Nephron (organoid): Measurements from ENCODE around the gene MAPK6.

ENCODE experiments used
- H3K27ac Mint-ChIP-seq, 3 experiments: 2 replicates each; pipeline ENCODE4 v1.8.0; 2020; ENCODE audit warnings: mixed read lengths in 3 of 3, mild to moderate bottlenecking in 2 of 3, moderate library complexity in 1 of 3
- H3K27me3 Mint-ChIP-seq: 2 replicates; pipeline ENCODE4 v1.8.0; 2021; ENCODE audit warnings: low read depth, mild to moderate bottlenecking, moderate library complexity, mixed read lengths
- H3K36me3 Mint-ChIP-seq: 2 replicates; pipeline ENCODE4 v1.8.0; 2020; ENCODE audit warnings: low read depth, mixed read lengths
- H3K4me1 Mint-ChIP-seq: 2 replicates; pipeline ENCODE4 v1.8.0; 2020; ENCODE audit warnings: mixed read lengths
- H3K4me3 Mint-ChIP-seq, 3 experiments: 2 replicates each; pipeline ENCODE4 v1.8.0; 2020; ENCODE audit warnings: mild to moderate bottlenecking in 3 of 3, mixed read lengths in 3 of 3, moderate library complexity in 2 of 3
- H3K9me3 Mint-ChIP-seq: 2 replicates; pipeline ENCODE4 v1.8.0; 2020; ENCODE audit warnings: mixed read lengths
- CTCF ChIP-seq, 3 experiments: fragments of 200-600 bp; sonication (generic); IDR thresholded peaks; one replicate each; pipeline ENCODE4 v1.5.0; 2021; ENCODE audit warnings: antibody characterized with exemption in 3 of 3; ENCODE audit not compliant: unreplicated experiment in 3 of 3

MAPK6 gene

GRCh38 chr15:52008359-52008697 is 10.7 kb upstream of the MAPK6 start:
- Mint-ChIP-seq H3K27ac (no peak overlapping the region), H3K36me3 (no peaks in the 10 kb centered on the region), H3K4me3 (no peak overlapping the region), H3K4me1 (peaks cover 7% of the 10 kb centered on the region), H3K27me3 (no peaks in the 10 kb centered on the region), H3K9me3 (no peaks in the 10 kb centered on the region)
- TF ChIP-seq CTCF (IDR thresholded peaks at IDR 0.05; ENCODE audit: unreplicated experiment in 3 of 3), result no peak

DNA sequence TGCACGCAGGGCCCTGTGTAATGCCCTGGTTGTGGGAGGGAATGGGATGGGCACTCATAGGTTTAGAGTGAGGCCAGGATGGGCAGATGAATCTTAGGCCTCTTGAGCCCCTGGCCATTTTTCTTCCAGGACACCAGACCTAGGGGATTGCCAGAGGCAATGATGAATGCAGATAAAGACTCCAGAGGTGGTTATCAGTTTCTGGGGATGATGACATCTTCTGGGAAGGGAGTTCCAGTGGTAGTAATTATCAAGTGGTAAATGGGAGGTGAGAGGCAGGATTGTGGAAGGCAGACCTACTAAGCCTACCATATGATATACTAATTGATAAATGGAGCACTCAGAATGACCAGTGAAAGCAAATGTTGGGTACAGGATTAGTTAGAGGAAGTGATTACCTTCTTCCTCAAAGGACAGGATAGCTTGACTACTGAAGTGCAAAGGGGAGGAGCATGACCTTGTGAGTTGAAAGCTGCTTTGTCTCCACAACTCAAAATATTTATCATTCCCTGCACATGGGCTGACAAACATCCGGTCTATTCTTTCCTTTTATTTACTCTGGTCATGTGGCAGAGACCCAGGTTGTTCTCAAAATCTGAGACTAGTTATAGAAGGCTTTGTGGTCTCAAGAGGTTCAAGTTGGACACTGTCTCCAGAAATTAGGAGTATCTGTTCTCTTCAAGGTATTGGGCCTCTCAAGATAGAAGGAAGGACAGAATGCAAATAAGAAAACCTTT is 10.2 kb upstream of the MAPK6 start:
- Mint-ChIP-seq H3K4me3 (no peak overlapping the region), H3K36me3 (no peaks in the 10 kb centered on the region), H3K4me1 (peaks cover 7% of the 10 kb centered on the region), H3K27ac (no peak overlapping the region), H3K27me3 (no peaks in the 10 kb centered on the region), H3K9me3 (no peaks in the 10 kb centered on the region)
- no peak for TF ChIP-seq CTCF (IDR thresholded peaks at IDR 0.05; ENCODE audit: unreplicated experiment in 3 of 3)

- Mint-ChIP-seq H3K4me1 (peaks cover 7% of the 10 kb centered on the region), H3K27me3 (no peaks in the 10 kb centered on the region), H3K36me3 (no peaks in the 10 kb centered on the region), H3K4me3 (no peak overlapping the region), H3K27ac (peak overlapping the region in 1 of 3 experiments; percentile 62), H3K9me3 (no peaks in the 10 kb centered on the region)
- TF ChIP-seq CTCF (IDR thresholded peaks at IDR 0.05; ENCODE audit: unreplicated experiment in 3 of 3), result no peak
Observed at GRCh38 chr15:52010633-52011595, 8.1 kb upstream of the MAPK6 start.

DNA sequence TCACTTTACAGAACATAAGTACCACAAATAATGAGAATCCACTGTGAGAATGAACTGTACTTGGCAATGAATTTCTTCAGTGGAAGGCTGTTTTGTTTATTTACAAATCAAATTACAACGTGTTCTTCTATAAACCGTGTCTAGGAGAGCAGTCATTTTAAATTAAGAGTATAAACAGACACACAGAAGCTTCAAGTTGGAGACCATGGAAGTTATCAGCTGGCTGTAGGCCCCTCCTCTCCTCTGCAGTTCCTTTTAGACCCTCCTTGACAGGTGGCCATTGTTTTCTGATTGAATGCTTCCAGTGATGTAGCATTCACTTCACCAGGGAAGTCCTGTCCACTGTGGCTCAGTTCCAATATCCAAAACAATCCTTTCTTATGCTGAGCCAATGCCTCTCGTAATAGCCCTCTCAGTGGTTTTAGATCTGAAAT is 7.3 kb upstream of the MAPK6 start:
- Mint-ChIP-seq H3K27ac (no peak overlapping the region), H3K36me3 (no peaks in the 10 kb centered on the region), H3K9me3 (no peaks in the 10 kb centered on the region), H3K4me3 (no peak overlapping the region), H3K27me3 (no peaks in the 10 kb centered on the region), H3K4me1 (peaks cover 7% of the 10 kb centered on the region)
- TF ChIP-seq CTCF (IDR thresholded peaks at IDR 0.05; ENCODE audit: unreplicated experiment in 3 of 3), result no peak

GRCh38 chr15:52012210-52012609 is 6.8 kb upstream of the MAPK6 start:
- H3K9me3 Mint-ChIP-seq, result no peaks in the 10 kb centered on the region
- no peak overlapping the region for H3K4me3 Mint-ChIP-seq
- H3K27ac Mint-ChIP-seq, result no peak overlapping the region
- H3K36me3 Mint-ChIP-seq, result no peaks in the 10 kb centered on the region
- H3K4me1 Mint-ChIP-seq, result peaks cover 7% of the 10 kb centered on the region
- peaks cover 3% of the 10 kb centered on the region for H3K27me3 Mint-ChIP-seq
- TF ChIP-seq CTCF (IDR thresholded peaks at IDR 0.05; ENCODE audit: unreplicated experiment in 3 of 3), result no peak
